GM19452 (cell line): ENCODE measurements around the gene TNFRSF9.
"Not testable (repeated sequence)": the region's sequence is repeated elsewhere in the genome, so short reads cannot be mapped to it uniquely, and the experiment has no call there.

ENCODE experiments used
- ATAC-seq: cut with Tn5 transposase; IDR thresholded peaks from one replicate; pipeline ENCODE4 v1.9.1; 2021; ENCODE audit not compliant: unreplicated experiment

The TNFRSF9 gene

GRCh38 chr1:7940745-7941436, at the start of gene TNFRSF9:
TSS of gene TNFRSF9 (minus strand) at chr1:7940839. CDS start at chr1:7939994, 845 bp downstream.
- ATAC-seq: no peak

GRCh38 chr1:7989762-7990428, 49.3 kb upstream of the TNFRSF9 start:
- ATAC-seq: no peak

GRCh38 chr1:7988576-7988975, 47.9 kb upstream of the TNFRSF9 start:
- ATAC-seq: no peak

GRCh38 chr1:7987528-7987927, 46.9 kb upstream of the TNFRSF9 start:
- ATAC-seq: no peak

GRCh38 chr1:7985851-7986612, 45.4 kb upstream of the TNFRSF9 start:
- ATAC-seq: no peak

GRCh38 chr1:7984811-7985210, 44.2 kb upstream of the TNFRSF9 start:
- ATAC-seq: no peak

- ATAC-seq: no peak
These were observed 42.6 kb upstream of the TNFRSF9 start for GRCh38 chr1:7983086-7983778.

- ATAC-seq: no peak
These were observed 40.3 kb upstream of the TNFRSF9 start for GRCh38 chr1:7980984-7981383.

GRCh38 chr1:7975212-7975865, 34.7 kb upstream of the TNFRSF9 start:
- ATAC-seq: no peak

GRCh38 chr1:7973086-7973485, 32.4 kb upstream of the TNFRSF9 start:
- ATAC-seq: no peak

GRCh38 chr1:7972285-7972684, 31.6 kb upstream of the TNFRSF9 start:
- ATAC-seq: no peak

- no peak for ATAC-seq
These were observed 30.4 kb upstream of the TNFRSF9 start for GRCh38 chr1:7971024-7971423.

GRCh38 chr1:7970246-7970645, 29.6 kb upstream of the TNFRSF9 start:
- no peak for ATAC-seq

GRCh38 chr1:7967651-7968050, 27.0 kb upstream of the TNFRSF9 start:
- no peak for ATAC-seq

GRCh38 chr1:7967196-7967595, 26.6 kb upstream of the TNFRSF9 start:
- ATAC-seq: no peak

- ATAC-seq: no peak
These were observed 23.8 kb upstream of the TNFRSF9 start for GRCh38 chr1:7964476-7964875.

- ATAC-seq: not testable (repeated sequence)
These were observed 23.2 kb upstream of the TNFRSF9 start for GRCh38 chr1:7963841-7964240.

GRCh38 chr1:7963378-7963730, 22.7 kb upstream of the TNFRSF9 start:
- ATAC-seq: not testable (repeated sequence)

GRCh38 chr1:7962636-7963377, 22.2 kb upstream of the TNFRSF9 start:
- ATAC-seq: no peak

GRCh38 chr1:7962014-7962335, 21.3 kb upstream of the TNFRSF9 start:
- ATAC-seq: no peak
